CD14-positive monocyte (primary cell): ENCODE results near the gene PRKG2. TPM values are rescaled to one million over a fixed set of nuclear protein-coding genes. Genes with fewer than 3 reads are reported as not detected.

Experiments used
- DNase-seq, 3 donors: peaks; one replicate each; pipeline ENCODE4 v3.0.0-alpha.2; 2011 to 2022
- H2AFZ ChIP-seq: 2 replicates; pipeline ENCODE4 v1.6.0; 2012; ENCODE audit warnings: mild to moderate bottlenecking, low read depth, low read length, inconsistent platforms; ENCODE audit not compliant: insufficient read depth, poor library complexity, severe bottlenecking
- H3K27ac ChIP-seq, 2 donors: 1 replicate in 1 of 2; 2 replicates in 1 of 2; pipeline ENCODE4 v1.5.1; 2012 to 2013; ENCODE audit warnings: low read length in 2 of 2, control low read depth in 1 of 2, inconsistent platforms in 1 of 2, low read depth in 1 of 2, mild to moderate bottlenecking in 1 of 2
- H3K27me3 ChIP-seq, 2 donors: one replicate each; pipeline versions ENCODE4 v1.6.0 to v1.6.1; 2011 to 2013; ENCODE audit warnings: low read length in 2 of 2; ENCODE audit not compliant: control insufficient read depth in 2 of 2, insufficient read depth in 2 of 2
- H3K36me3 ChIP-seq, 2 donors: replicated peaks in 1 of 2; 1 replicate in 1 of 2; 2 replicates in 1 of 2; pipeline versions ENCODE4 v1.5.1 to v1.6.1; 2012 to 2013; ENCODE audit warnings: low read length in 2 of 2, control low read depth in 1 of 2, inconsistent platforms in 1 of 2, mild to moderate bottlenecking in 1 of 2; ENCODE audit not compliant: insufficient read depth in 2 of 2, control insufficient read depth in 1 of 2
- H3K4me1 ChIP-seq, 2 donors: 1 replicate in 1 of 2; 2 replicates in 1 of 2; pipeline versions ENCODE4 v1.5.1 to v1.6.1; 2012 to 2013; ENCODE audit warnings: low read length in 2 of 2, control low read depth in 1 of 2, inconsistent platforms in 1 of 2, mild to moderate bottlenecking in 1 of 2, moderate library complexity in 1 of 2; ENCODE audit not compliant: insufficient read depth in 2 of 2, control insufficient read depth in 1 of 2
- H3K4me2 ChIP-seq: replicated peaks from 2 replicates; pipeline ENCODE3; 2012; ENCODE audit warnings: low read length, moderate library complexity, mild to moderate bottlenecking; ENCODE audit not compliant: poor library complexity, severe bottlenecking; ENCODE audit errors: extremely low read depth
- H3K4me3 ChIP-seq, 3 experiments: fragments of 200-600 bp in 1 of 3; sonication (generic) in 1 of 3; replicated peaks in 1 of 3; 1 replicate in 2 of 3; 2 replicates in 1 of 3; pipeline ENCODE4 v1.5.1; 2011 to 2013; ENCODE audit warnings: low read length in 3 of 3, mild to moderate bottlenecking in 3 of 3, control low read depth in 2 of 3, low read depth in 2 of 3, inconsistent platforms in 1 of 3, moderate library complexity in 1 of 3
- H3K79me2 ChIP-seq: 2 replicates; pipeline ENCODE4 v1.6.0; 2012; ENCODE audit warnings: mild to moderate bottlenecking, control low read depth, inconsistent platforms, low read length, moderate library complexity; ENCODE audit not compliant: insufficient read depth
- H3K9ac ChIP-seq: 2 replicates; pipeline ENCODE4 v1.6.0; 2017; ENCODE audit warnings: low read length, mild to moderate bottlenecking; ENCODE audit not compliant: insufficient read depth, poor library complexity, severe bottlenecking
- H3K9me3 ChIP-seq, 2 donors: replicated peaks in 1 of 2; 1 replicate in 1 of 2; 2 replicates in 1 of 2; pipeline versions ENCODE4 v1.5.1 to v1.6.1; 2012 to 2013; ENCODE audit warnings: low read length in 2 of 2, control low read depth in 1 of 2; ENCODE audit not compliant: control insufficient read depth in 1 of 2, insufficient read depth in 1 of 2
- H4K20me1 ChIP-seq: 2 replicates; pipeline ENCODE4 v1.6.0; 2012; ENCODE audit warnings: mild to moderate bottlenecking, low read length, control low read depth, moderate library complexity; ENCODE audit not compliant: insufficient read depth
- H3K27ac Mint-ChIP-seq, 7 donors: one replicate each; pipeline ENCODE4 v1.8.0; 2020; ENCODE audit warnings: mild to moderate bottlenecking in 7 of 7, mixed read lengths in 7 of 7, moderate library complexity in 6 of 7, inconsistent platforms in 2 of 7
- H3K27me3 Mint-ChIP-seq, 3 donors: one replicate each; pipeline ENCODE4 v1.8.0; 2021 to 2022; ENCODE audit warnings: low read depth in 3 of 3, mild to moderate bottlenecking in 3 of 3, mixed read lengths in 3 of 3, moderate library complexity in 3 of 3, inconsistent platforms in 1 of 3
- H3K36me3 Mint-ChIP-seq, 2 donors: one replicate each; pipeline ENCODE4 v1.8.0; 2020; ENCODE audit warnings: mixed read lengths in 2 of 2, inconsistent platforms in 1 of 2, mild to moderate bottlenecking in 1 of 2
- H3K4me1 Mint-ChIP-seq: one replicate; pipeline ENCODE4 v1.8.0; 2020; ENCODE audit warnings: mild to moderate bottlenecking, mixed read lengths
- H3K4me3 Mint-ChIP-seq, 2 donors: one replicate each; pipeline ENCODE4 v1.8.0; 2020; ENCODE audit warnings: mild to moderate bottlenecking in 2 of 2, mixed read lengths in 2 of 2, moderate library complexity in 1 of 2
- H3K9me3 Mint-ChIP-seq, 7 donors: one replicate each; pipeline ENCODE4 v1.8.0; 2020 to 2022; ENCODE audit warnings: mixed read lengths in 7 of 7, mild to moderate bottlenecking in 6 of 7, moderate library complexity in 6 of 7, inconsistent platforms in 2 of 7
- WGBS: methylation state at CpG from one replicate; pipeline ENCODE4 v1.1.5; 2013; ENCODE audit warnings: missing lambda C conversion rate; ENCODE audit not compliant: insufficient coverage; 5-methylcytosine and 5-hydroxymethylcytosine counted together
- intact Hi-C, 2 donors: fragments of 100-400 bp; cut with micrococcal nuclease; formaldehyde crosslinking; loops; one replicate each; pipeline versions ENCODE4 v1.15.0 to v1.15.1; 2023
- polyA plus RNA-seq, 3 donors: library from polyadenylated mRNA; depleted of rRNA in 1 of 3; unstranded in 2 of 3; stranded (reverse) in 1 of 3; fragments of 300-500 nt in 2 of 3; fragments of >200 nt in 1 of 3; fragmentation: Illumina TruSeq in 2 of 3; gene quantifications; 1 replicate in 2 of 3; 2 replicates in 1 of 3; pipeline ENCODE4 v1.2.3, GENCODE V29; 2012 to 2021
- TF ChIP-seq, protein P1 (sequence below): fragments of 200-600 bp; IDR thresholded peaks from one replicate; pipeline ENCODE4 v1.8.0; 2022; ENCODE audit warnings: antibody characterized with exemption, mild to moderate bottlenecking

Gene PRKG2
- polyA plus RNA-seq, 3 donors = 0.10 TPM; not detected in 2

DNA sequence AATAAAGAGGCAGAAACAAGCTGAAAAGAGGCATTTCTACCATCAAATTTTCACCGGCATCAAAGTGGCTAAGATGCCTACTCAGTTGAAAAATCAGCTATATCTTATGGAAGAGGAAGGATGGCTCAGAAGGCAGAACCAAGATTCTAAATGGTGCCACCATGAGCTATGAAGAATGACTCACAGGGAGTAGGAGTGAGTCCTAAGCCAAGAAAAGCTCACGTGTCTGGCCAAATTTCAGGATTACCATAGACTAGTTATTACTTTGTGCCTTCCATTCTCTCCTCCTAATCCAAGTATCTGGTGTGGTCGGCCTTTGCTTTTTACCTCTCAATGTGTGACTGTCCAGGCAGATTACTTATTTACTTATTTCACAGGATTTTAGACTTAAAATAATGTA, 129.7 kb downstream of the PRKG2 start:
- Histone ChIP-seq H3K27me3 (no peaks in the 10 kb centered on the region), H3K4me2 (no peak overlapping the region), H3K27ac (no peak overlapping the region), H3K9ac (no peak overlapping the region), H2AFZ (no peak overlapping the region), H3K4me1 (no peaks in the 10 kb centered on the region), H4K20me1 (no peaks in the 10 kb centered on the region), H3K4me3 (no peak overlapping the region), H3K9me3 (peaks cover 0 to 7% of the 10 kb centered on the region in 2 donors), H3K79me2 (no peaks in the 10 kb centered on the region), H3K36me3 (no peaks in the 10 kb centered on the region)
- Mint-ChIP-seq H3K27me3 (peaks cover 0 to 2% (median 0%) of the 10 kb centered on the region in 3 donors), H3K9me3 (peaks cover 0 to 10% (median 8%) of the 10 kb centered on the region in 7 donors), H3K4me1 (no peaks in the 10 kb centered on the region), H3K4me3 (no peak overlapping the region), H3K36me3 (no peaks in the 10 kb centered on the region), H3K27ac (no peak overlapping the region)
- intact Hi-C loops = no loop called here
- no CpG with 5 or more reads among the region's 3 CpGs for WGBS
- TF ChIP-seq, protein P1, sequence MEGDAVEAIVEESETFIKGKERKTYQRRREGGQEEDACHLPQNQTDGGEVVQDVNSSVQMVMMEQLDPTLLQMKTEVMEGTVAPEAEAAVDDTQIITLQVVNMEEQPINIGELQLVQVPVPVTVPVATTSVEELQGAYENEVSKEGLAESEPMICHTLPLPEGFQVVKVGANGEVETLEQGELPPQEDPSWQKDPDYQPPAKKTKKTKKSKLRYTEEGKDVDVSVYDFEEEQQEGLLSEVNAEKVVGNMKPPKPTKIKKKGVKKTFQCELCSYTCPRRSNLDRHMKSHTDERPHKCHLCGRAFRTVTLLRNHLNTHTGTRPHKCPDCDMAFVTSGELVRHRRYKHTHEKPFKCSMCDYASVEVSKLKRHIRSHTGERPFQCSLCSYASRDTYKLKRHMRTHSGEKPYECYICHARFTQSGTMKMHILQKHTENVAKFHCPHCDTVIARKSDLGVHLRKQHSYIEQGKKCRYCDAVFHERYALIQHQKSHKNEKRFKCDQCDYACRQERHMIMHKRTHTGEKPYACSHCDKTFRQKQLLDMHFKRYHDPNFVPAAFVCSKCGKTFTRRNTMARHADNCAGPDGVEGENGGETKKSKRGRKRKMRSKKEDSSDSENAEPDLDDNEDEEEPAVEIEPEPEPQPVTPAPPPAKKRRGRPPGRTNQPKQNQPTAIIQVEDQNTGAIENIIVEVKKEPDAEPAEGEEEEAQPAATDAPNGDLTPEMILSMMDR = no peak
- no peak for DNase-seq

DNA sequence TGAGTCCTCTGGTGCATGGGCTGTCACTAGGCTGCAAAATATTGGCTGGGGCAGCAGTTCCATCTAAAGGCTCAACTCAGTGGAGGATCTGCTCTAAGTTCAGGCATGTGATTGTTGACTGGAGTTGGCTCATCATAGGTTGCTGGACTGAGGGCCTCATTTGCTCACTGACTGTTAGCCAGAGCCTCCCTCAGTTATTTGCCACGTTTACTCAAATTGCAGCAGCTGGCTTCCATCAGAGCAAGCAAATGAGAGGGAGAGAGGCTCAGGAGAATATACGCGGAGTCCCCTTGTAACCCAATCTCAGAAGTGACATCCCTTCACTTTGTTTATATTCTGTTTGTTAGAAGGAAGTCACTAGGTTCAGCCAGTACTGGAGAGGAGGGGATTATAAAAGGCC, 130.4 kb downstream of the PRKG2 start:
- H3K27me3 Mint-ChIP-seq = peaks cover 0 to 2% (median 0%) of the 10 kb centered on the region in 3 donors
- Histone ChIP-seq H4K20me1 (no peaks in the 10 kb centered on the region), H3K9me3 (peaks cover 0 to 7% of the 10 kb centered on the region in 2 donors), H3K4me2 (no peak overlapping the region), H3K9ac (no peak overlapping the region), H3K36me3 (no peaks in the 10 kb centered on the region), H3K4me3 (no peak overlapping the region), H3K79me2 (no peaks in the 10 kb centered on the region), H3K27ac (no peak overlapping the region), H3K4me1 (no peaks in the 10 kb centered on the region), H2AFZ (no peak overlapping the region), H3K27me3 (no peaks in the 10 kb centered on the region)
- intact Hi-C loops = no loop called here
- H3K4me1 Mint-ChIP-seq = no peaks in the 10 kb centered on the region
- peaks cover 0 to 10% (median 8%) of the 10 kb centered on the region in 7 donors for H3K9me3 Mint-ChIP-seq
- no peaks in the 10 kb centered on the region for H3K36me3 Mint-ChIP-seq
- no peak overlapping the region for H3K4me3 Mint-ChIP-seq
- no peak overlapping the region for H3K27ac Mint-ChIP-seq
- TF ChIP-seq, protein P1 = no peak
- WGBS = no CpG with 5 or more reads among the region's 3 CpGs
- DNase-seq = no peak
